OCI-LY3 (cell line): Measurements from ENCODE around the gene GTPBP6.

ENCODE experiments used
- H2AFZ ChIP-seq: fragments of 200-600, 300-600 bp; shearing (Covaris generic); 2 replicates; pipeline ENCODE4 v1.6.0; 2014; ENCODE audit warnings: antibody characterized with exemption, low read depth, low read length
- H3K27ac ChIP-seq: fragments of 200-600, 300-600 bp; sonication (generic); 2 replicates; pipeline ENCODE4 v1.5.1; 2014; ENCODE audit warnings: mild to moderate bottlenecking, low read length, moderate library complexity, mixed read lengths
- H3K27me3 ChIP-seq: fragments of 200-600, 300-600 bp; sonication (generic); 2 replicates; pipeline ENCODE4 v1.6.1; 2014; ENCODE audit warnings: low read depth, low read length, mixed read lengths
- H3K36me3 ChIP-seq: fragments of 200-600, 300-600 bp; sonication (generic); replicated peaks from 2 replicates; pipeline ENCODE3; 2014; ENCODE audit warnings: low read depth, low read length, mixed read lengths
- H3K4me1 ChIP-seq: fragments of 300-600, 200-600 bp; sonication (generic); 2 replicates; pipeline ENCODE4 v1.6.1; 2014; ENCODE audit warnings: low read length, mixed read lengths
- H3K4me2 ChIP-seq: fragments of 200-600, 300-600 bp; sonication (generic); 2 replicates; pipeline ENCODE4 v1.6.1; 2014; ENCODE audit warnings: low read length, mixed read lengths
- H3K4me3 ChIP-seq: fragments of 300-600, 200-600 bp; sonication (generic); 2 replicates; pipeline ENCODE4 v1.5.1; 2014; ENCODE audit warnings: antibody characterized with exemption, mild to moderate bottlenecking, low read length, moderate library complexity
- H3K79me2 ChIP-seq: fragments of 300-600, 200-600 bp; shearing (Covaris generic); 2 replicates; pipeline ENCODE4 v1.6.1; 2014; ENCODE audit warnings: mild to moderate bottlenecking, low read length, mixed read lengths
- H3K9ac ChIP-seq: fragments of 300-600, 200-600 bp; shearing (Covaris generic); 2 replicates; pipeline ENCODE4 v1.6.0; 2014; ENCODE audit warnings: mild to moderate bottlenecking, low read length, moderate library complexity
- H3K9me3 ChIP-seq: fragments of 200-600, 300-600 bp; shearing (Covaris generic); 2 replicates; pipeline ENCODE4 v1.6.1; 2014; ENCODE audit warnings: low read length, mixed read lengths; ENCODE audit not compliant: insufficient read depth
- H4K20me1 ChIP-seq: fragments of 200-600, 300-600 bp; sonication (generic); 2 replicates; pipeline ENCODE4 v1.6.1; 2016; ENCODE audit warnings: low read length, mixed read lengths; ENCODE audit not compliant: insufficient read depth
- EZH2phosphoT487 ChIP-seq: fragments of 200-600 bp; shearing (Covaris generic); IDR thresholded peaks from 2 replicates; pipeline ENCODE4 v1.6.1; 2018; ENCODE audit warnings: antibody characterized with exemption, mixed run types, low read depth
- TF ChIP-seq, protein P1 (sequence below): fragments of 200-600, 300-600 bp; sonication (generic); IDR thresholded peaks from 2 replicates; pipeline ENCODE4 v1.5.1; 2014; ENCODE audit warnings: antibody characterized with exemption, low read length, low read depth

GTPBP6 gene

DNA sequence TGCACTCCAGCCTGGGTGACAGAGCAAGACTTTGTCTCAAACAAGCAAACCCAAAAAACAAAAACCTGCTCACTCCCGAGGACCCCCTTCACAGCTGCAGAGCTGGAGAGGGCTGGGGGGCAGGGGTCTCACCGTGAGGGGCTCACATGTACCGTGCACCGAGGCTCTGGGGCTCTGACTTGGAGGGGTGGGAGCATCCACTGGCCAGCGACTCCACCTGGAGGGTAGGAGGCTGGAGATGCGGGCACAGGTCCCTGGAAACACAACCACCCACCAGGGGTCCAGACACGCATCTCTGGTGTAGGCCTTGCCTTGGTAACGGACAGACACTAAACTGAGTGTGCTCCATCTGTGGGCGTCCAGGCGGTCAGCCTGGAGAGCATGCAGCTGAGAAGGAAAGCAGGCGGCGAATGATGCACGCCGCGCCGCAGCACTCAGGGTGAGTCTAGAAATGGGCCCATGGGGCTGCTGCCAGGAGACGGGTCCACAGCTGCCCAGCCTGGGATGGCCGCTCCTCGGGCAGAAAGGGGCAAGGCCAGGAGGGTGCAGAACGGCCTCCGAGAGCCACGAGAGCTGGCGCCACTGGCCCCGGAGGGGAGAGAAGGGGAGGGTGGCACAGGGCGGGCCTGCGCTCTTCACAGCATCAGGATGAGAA lies 42.0 kb upstream of the GTPBP6 start:
- H3K9me3 ChIP-seq: peaks cover 9% of the 10 kb centered on the region

DNA sequence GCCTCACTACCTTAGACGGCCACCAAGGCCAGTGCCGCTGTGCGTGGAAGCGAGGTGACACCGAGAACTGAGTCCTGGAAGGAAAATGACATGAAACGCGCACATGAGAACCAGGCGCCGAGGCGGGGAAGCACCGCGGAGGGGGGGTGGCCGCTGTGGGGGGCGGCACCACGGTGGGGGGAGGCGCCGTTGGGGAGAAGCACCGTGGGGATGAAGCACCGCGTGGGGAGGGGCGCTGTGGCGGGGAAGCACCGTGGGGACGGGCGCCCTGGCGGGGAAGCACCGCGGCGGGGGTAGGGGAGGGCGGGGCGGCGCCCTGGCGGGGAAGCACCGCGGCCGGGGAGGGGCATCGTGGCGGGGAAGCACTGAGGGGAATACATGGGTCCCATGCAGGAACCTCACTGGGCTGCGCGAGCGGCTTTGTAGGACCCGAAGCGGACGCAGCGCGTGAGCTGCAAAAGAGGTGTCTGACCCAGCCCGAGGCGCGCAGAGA lies 40.1 kb upstream of the GTPBP6 start:
- Histone ChIP-seq H2AFZ (no peak overlapping the region), H3K36me3 (peaks cover 39% of the 10 kb centered on the region), H3K4me2 (no peak overlapping the region), H3K79me2 (peaks cover 1% of the 10 kb centered on the region; the same call in 1 of the 2 replicates), H3K27me3 (no peaks in the 10 kb centered on the region), H3K9me3 (peaks cover 9% of the 10 kb centered on the region), H3K4me1 (no peaks in the 10 kb centered on the region), H3K4me3 (no peak overlapping the region), H3K9ac (no peak overlapping the region), H3K27ac (no peak overlapping the region), H4K20me1 (no peaks in the 10 kb centered on the region)
- TF ChIP-seq EZH2phosphoT487: no peak
- TF ChIP-seq, protein P1, sequence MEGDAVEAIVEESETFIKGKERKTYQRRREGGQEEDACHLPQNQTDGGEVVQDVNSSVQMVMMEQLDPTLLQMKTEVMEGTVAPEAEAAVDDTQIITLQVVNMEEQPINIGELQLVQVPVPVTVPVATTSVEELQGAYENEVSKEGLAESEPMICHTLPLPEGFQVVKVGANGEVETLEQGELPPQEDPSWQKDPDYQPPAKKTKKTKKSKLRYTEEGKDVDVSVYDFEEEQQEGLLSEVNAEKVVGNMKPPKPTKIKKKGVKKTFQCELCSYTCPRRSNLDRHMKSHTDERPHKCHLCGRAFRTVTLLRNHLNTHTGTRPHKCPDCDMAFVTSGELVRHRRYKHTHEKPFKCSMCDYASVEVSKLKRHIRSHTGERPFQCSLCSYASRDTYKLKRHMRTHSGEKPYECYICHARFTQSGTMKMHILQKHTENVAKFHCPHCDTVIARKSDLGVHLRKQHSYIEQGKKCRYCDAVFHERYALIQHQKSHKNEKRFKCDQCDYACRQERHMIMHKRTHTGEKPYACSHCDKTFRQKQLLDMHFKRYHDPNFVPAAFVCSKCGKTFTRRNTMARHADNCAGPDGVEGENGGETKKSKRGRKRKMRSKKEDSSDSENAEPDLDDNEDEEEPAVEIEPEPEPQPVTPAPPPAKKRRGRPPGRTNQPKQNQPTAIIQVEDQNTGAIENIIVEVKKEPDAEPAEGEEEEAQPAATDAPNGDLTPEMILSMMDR: no peak

More for the DNA sequence above, 42.0 kb upstream of the GTPBP6 start:
- H3K4me2 ChIP-seq: no peak overlapping the region
- H3K4me3 ChIP-seq: no peak overlapping the region
- TF ChIP-seq, protein P1: no peak
- no peak for TF ChIP-seq EZH2phosphoT487
- H3K27me3 ChIP-seq: no peaks in the 10 kb centered on the region
- no peak overlapping the region for H3K9ac ChIP-seq
- no peaks in the 10 kb centered on the region for H3K4me1 ChIP-seq
- H3K79me2 ChIP-seq: peaks cover 4% of the 10 kb centered on the region; the same call in 1 of the 2 replicates
- H2AFZ ChIP-seq: no peak overlapping the region
- no peaks in the 10 kb centered on the region for H4K20me1 ChIP-seq
- no peak overlapping the region for H3K27ac ChIP-seq
- H3K36me3 ChIP-seq: peaks cover 42% of the 10 kb centered on the region

DNA sequence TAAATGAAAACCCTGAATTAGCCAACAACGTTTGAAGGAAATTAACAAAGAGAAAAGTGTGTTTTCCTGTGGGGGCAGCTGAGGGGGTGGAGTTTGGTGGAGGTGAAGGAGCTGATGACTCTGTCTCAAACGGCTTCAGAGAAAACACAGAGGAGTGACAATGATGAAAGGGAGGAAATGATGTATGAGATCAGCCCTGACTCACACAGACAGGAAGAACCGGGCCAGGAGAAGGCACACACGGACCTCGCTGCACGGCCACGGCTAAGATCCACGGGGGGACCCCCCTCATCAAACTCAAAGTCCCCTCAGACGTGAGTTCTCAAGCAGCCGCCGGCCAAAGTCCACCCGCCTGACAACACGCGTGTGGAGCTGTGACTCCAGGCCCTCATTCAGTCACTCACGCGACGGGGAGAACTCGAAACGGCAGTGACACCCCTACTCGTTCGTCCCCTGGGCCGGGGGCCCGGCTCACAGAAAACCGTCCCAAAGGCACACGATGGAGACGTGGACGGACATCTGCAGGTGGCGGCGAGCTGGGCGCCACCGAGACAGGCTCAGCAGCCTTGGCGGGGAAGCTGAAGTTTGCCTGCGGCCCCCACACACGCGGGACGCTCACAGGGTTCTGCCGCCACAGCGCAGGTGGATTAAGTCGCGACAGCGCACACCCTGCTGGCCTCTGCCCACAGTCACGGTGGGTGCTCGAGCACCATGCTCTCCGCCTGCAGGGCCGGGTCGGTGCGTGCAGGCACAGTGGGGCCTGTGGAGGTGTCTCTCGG lies 39.3 kb upstream of the GTPBP6 start:
- no peak overlapping the region for H3K9ac ChIP-seq

More for the DNA sequence above, 39.3 kb upstream of the GTPBP6 start:
- H3K79me2 ChIP-seq: no peaks in the 10 kb centered on the region; the same call in 1 of the 2 replicates
- H3K4me3 ChIP-seq: no peak overlapping the region
- no peak for TF ChIP-seq EZH2phosphoT487
- TF ChIP-seq, protein P1: no peak
- H3K4me2 ChIP-seq: no peak overlapping the region
- H2AFZ ChIP-seq: no peak overlapping the region
- no peaks in the 10 kb centered on the region for H3K4me1 ChIP-seq
- H3K27me3 ChIP-seq: no peaks in the 10 kb centered on the region
- H3K36me3 ChIP-seq: peaks cover 37% of the 10 kb centered on the region
- peaks cover 9% of the 10 kb centered on the region for H3K9me3 ChIP-seq
- H3K27ac ChIP-seq: no peak overlapping the region
- H4K20me1 ChIP-seq: no peaks in the 10 kb centered on the region
